A549 (cell line): ENCODE data around the gene PPIL4. TPM values are rescaled to one million over a fixed set of nuclear protein-coding genes. Genes with fewer than 3 reads are reported as not detected.
A peak's percentile ranks its signal among the peaks of the same experiment; 100 is the strongest.

Experiments
- ATAC-seq, 2 experiments: fragments of 200-7000 bp in 1 of 2; fragments of >200 bp in 1 of 2; cut with Nextera tagmentation in 1 of 2; cut with Tn5 transposase in 1 of 2; 3 replicates each; pipeline versions ENCODE4 v1.8.0 to v1.9.1; 2018 to 2020; ENCODE audit warnings: mild to moderate bottlenecking in 1 of 2, moderate library complexity in 1 of 2
- CTCF ChIA-PET: fragments of 300-600 bp; sonication (Branson Sonifier 250); formaldehyde crosslinking; extraction: SDS; loops from one replicate; lab custom pipeline; 2021; ENCODE audit warnings: antibody characterized with exemption, inconsistent platforms; lab: Yijun Ruan, JAX
- POLR2A ChIA-PET: fragments of 350-600 bp; formaldehyde crosslinking; extraction: SDS; loops from one replicate; lab custom pipeline; 2021; ENCODE audit warnings: antibody characterized with exemption, inconsistent platforms; lab: Yijun Ruan, JAX
- DNase-seq, 2 experiments: peaks; one replicate each; pipeline versions ENCODE4 v3.0.0 to v3.0.0-alpha.2; 2011 to 2016; ENCODE audit warnings: low read depth in 1 of 2, low spot score in 1 of 2
- FAIRE-seq: peaks from 2 replicates; lab custom pipeline; 2011; peaks lifted over from hg19 to GRCh38; lab: Jason Lieb, UNC
- H3K27ac ChIP-seq, 2 experiments: fragments of >200 bp; sonication (Bioruptor Twin); formaldehyde crosslinking; 3 replicates each; pipeline ENCODE4 v1.5.1; 2016 to 2017
- H3K4me1 ChIP-seq: fragments of >200 bp; sonication (Bioruptor Twin); formaldehyde crosslinking; 3 replicates; pipeline ENCODE4 v1.6.1; 2016
- H3K4me2 ChIP-seq: fragments of >200 bp; sonication (Bioruptor Twin); formaldehyde crosslinking; 3 replicates; pipeline ENCODE4 v1.6.1; 2016
- H3K4me3 ChIP-seq: fragments of >200 bp; sonication (Bioruptor Twin); formaldehyde crosslinking; 3 replicates; pipeline ENCODE4 v1.5.1; 2016
- H3K9me3 ChIP-seq: fragments of >200 bp; sonication (Bioruptor Twin); formaldehyde crosslinking; 3 replicates; pipeline ENCODE4 v1.6.1; 2016
- CBX8 ChIP-seq: fragments of 200-600 bp; sonication (generic); IDR thresholded peaks from 2 replicates; pipeline ENCODE4 v1.6.1; 2016
- CEBPB ChIP-seq, 2 experiments: fragments of >200 bp in 1 of 2; sonication (Bioruptor Twin) in 1 of 2; formaldehyde crosslinking in 1 of 2; IDR thresholded peaks; 2 replicates each; pipeline ENCODE4 v1.6.1; 2012 to 2016
- ELK1 ChIP-seq: fragments of 150-350 bp; IDR thresholded peaks from 2 replicates; pipeline ENCODE4 v1.6.1; 2014; ENCODE audit warnings: low read depth, mild to moderate bottlenecking, low read length
- ESRRA ChIP-seq: fragments of 150-350 bp; IDR thresholded peaks from 2 replicates; pipeline ENCODE4 v1.6.1; 2014; ENCODE audit warnings: mild to moderate bottlenecking, low read length, borderline replicate concordance
- FOSB ChIP-seq: fragments of 250-450 bp; sonication (Bioruptor Pico); IDR thresholded peaks from 2 replicates; pipeline ENCODE4 v1.5.0; 2020; ENCODE audit warnings: mild to moderate bottlenecking, moderate library complexity
- HEYL ChIP-seq: fragments of 250-450 bp; sonication (Bioruptor Pico); IDR thresholded peaks from 2 replicates; pipeline ENCODE4 v1.8.0; 2021; ENCODE audit warnings: mild to moderate bottlenecking, moderate library complexity
- HOXB5 ChIP-seq: fragments of 250-450 bp; sonication (Bioruptor Pico); IDR thresholded peaks from 2 replicates; pipeline ENCODE4 v1.5.0; 2020; ENCODE audit warnings: mild to moderate bottlenecking, moderate library complexity
- JUN ChIP-seq, 2 experiments: fragments of >200 bp; sonication (Bioruptor Twin); formaldehyde crosslinking; IDR thresholded peaks; 2 replicates in 1 of 2; 3 replicates in 1 of 2; pipeline ENCODE4 v1.6.1; 2016 to 2017
- KDM5A ChIP-seq: fragments of 200-600 bp; sonication (generic); IDR thresholded peaks from 2 replicates; pipeline ENCODE4 v1.6.1; 2016; ENCODE audit warnings: antibody characterized with exemption, mild to moderate bottlenecking
- MAFK ChIP-seq: fragments of 450-650 bp; IDR thresholded peaks from 2 replicates; pipeline ENCODE4 v1.6.1; 2014; ENCODE audit not compliant: partially characterized antibody
- MAZ ChIP-seq: fragments of 150-350 bp; IDR thresholded peaks from 2 replicates; pipeline ENCODE4 v1.6.1; 2014; ENCODE audit warnings: antibody characterized with exemption, low read depth, low read length, borderline replicate concordance
- MYC ChIP-seq: IDR thresholded peaks from 2 replicates; pipeline ENCODE4 v1.6.1; 2012; ENCODE audit warnings: mild to moderate bottlenecking, inconsistent platforms, low read length, improper control_type of control experiment, borderline replicate concordance
- NR3C1 ChIP-seq: fragments of >200 bp; sonication (Bioruptor Twin); formaldehyde crosslinking; IDR thresholded peaks from 3 replicates; pipeline ENCODE4 v1.6.1; 2017
- POLR2A ChIP-seq: IDR thresholded peaks from 2 replicates; pipeline ENCODE4 v1.6.1; 2012; ENCODE audit warnings: mild to moderate bottlenecking, low read length
- RAD21 ChIP-seq, 2 experiments: fragments of >200 bp in 1 of 2; sonication (Bioruptor Twin) in 1 of 2; formaldehyde crosslinking in 1 of 2; IDR thresholded peaks in 1 of 2; conservative IDR thresholded peaks in 1 of 2; 2 replicates in 1 of 2; 3 replicates in 1 of 2; pipeline ENCODE4 v1.6.1; 2012 to 2018; ENCODE audit warnings: inconsistent platforms in 1 of 2
- REST ChIP-seq: fragments of 200-600 bp; sonication (generic); IDR thresholded peaks from 2 replicates; pipeline ENCODE4 v1.6.1; 2016; ENCODE audit warnings: antibody characterized with exemption, mild to moderate bottlenecking, moderate library complexity
- ZC3H11A ChIP-seq: fragments of 450-650 bp; IDR thresholded peaks from 2 replicates; pipeline ENCODE4 v1.6.1; 2014; ENCODE audit warnings: antibody characterized with exemption, mild to moderate bottlenecking
- ZNF302 ChIP-seq: fragments of 250-450 bp; sonication (Bioruptor Pico); IDR thresholded peaks from 2 replicates; pipeline ENCODE4 v1.9.0; 2021; ENCODE audit warnings: inconsistent platforms, mild to moderate bottlenecking, moderate library complexity
- WGBS: methylation state at CpG from one replicate; pipeline ENCODE4 v1.1.6; 2017; ENCODE audit errors: missing lambda C conversion rate; 5-methylcytosine and 5-hydroxymethylcytosine counted together
- polyA plus RNA-seq, 4 experiments: library from polyadenylated mRNA; depleted of rRNA in 3 of 4; stranded (reverse); fragments of >200 nt; fragmentation: RNase III in 1 of 4; extraction: RNeasy Plus Mini Kit Qiagen cat#74134 plus additional on column Dnase treatment in 1 of 4; gene quantifications; 2 replicates in 3 of 4; 3 replicates in 1 of 4; pipeline ENCODE4 v1.2.3, GENCODE V29; 2011 to 2017
- TF ChIP-seq, protein P1 (sequence below): fragments of 250-450 bp; sonication (Bioruptor Pico); IDR thresholded peaks from 2 replicates; pipeline ENCODE4 v1.5.0; 2020; ENCODE audit warnings: low read depth, mild to moderate bottlenecking, moderate library complexity
- TF ChIP-seq, protein P2 (sequence below): IDR thresholded peaks from 2 replicates; pipeline ENCODE4 v1.6.1; 2012
- TF ChIP-seq, protein P3 (sequence below): fragments of >200 bp; sonication (Bioruptor Twin); formaldehyde crosslinking; IDR thresholded peaks from 2 replicates; pipeline ENCODE4 v1.6.1; 2016
- TF ChIP-seq, protein P4 (sequence below): fragments of >200 bp; sonication (Bioruptor Twin); formaldehyde crosslinking; IDR thresholded peaks from 3 replicates; pipeline ENCODE4 v1.6.1; 2016

The PPIL4 gene
- polyA plus RNA-seq, 2 of the 4 experiments (the other 2 are of a cell fraction) = 12.1 to 17.2 TPM

DNA sequence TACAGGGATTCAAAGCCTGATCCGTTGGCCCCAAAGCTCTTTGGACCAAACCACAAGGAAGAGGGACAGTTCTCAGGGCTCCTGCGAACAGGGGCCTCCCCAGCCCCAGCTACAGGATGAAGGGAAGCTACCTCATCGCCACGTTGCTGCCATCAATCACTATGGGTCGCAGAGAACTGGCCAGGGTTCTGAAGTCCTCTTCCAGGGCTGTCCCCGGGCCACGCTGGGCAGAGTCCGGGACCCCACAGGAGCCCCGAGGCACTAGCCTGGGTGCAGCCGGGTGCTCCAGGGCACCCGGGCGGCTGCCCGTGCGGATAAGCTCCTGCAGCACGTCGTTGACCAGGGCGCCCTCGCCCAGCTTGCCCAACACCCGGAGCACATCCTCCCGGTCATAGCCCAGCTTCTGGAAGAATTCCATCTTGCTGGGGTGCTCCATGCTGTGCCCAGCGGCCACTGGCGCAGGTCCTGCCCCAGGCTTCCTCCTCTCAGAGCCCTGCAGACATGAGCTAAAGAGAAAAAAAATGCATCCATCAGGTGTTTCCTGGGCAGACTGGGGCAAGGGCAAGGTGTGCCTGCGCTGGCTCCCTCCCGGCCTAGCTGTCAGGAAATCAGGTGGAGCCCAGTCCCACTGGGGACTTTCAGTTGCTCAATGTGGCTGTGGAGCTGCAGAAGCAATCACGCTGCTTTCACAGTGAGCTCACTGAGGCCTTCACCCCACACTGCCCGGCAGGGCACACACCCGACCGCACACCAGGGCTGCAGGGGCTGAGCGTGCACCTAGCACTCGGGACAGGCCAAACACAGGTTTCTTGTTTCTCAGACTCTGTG, 71.5 kb downstream of the PPIL4 start:
- ChIA-PET POLR2A (no interaction called here), CTCF (interaction anchor here (1.0 to 2.2 kb wide), 3 partner anchors 15 to 446 kb away, joined by 3 to 8 read pairs (median 5); no protein-coding TSS in a partner anchor)
- WGBS = 87% methylated on average over 11 of the region's 30 CpGs
- TF ChIP-seq REST (peak; percentile 24; the same call in 1 of the 2 replicates), RAD21 (conservative IDR thresholded peaks at IDR 0.05 in 1 of 2, IDR thresholded peaks at IDR 0.05 in 1 of 2) (no peak), ESRRA (no peak)
- Histone ChIP-seq H3K9me3 (no peaks in the 10 kb centered on the region), H3K4me1 (peaks cover 10% of the 10 kb centered on the region; the same call in 2 of the 3 replicates), H3K27ac (no peak overlapping the region), H3K4me3 (no peak overlapping the region), H3K4me2 (no peak overlapping the region; the same call in 2 of the 3 replicates)
- ATAC-seq (peak; percentile 22 to 44; a peak in 1 of 6 replicates), FAIRE-seq (no peak), DNase-seq (no peak)

- peak; percentile 12 to 41 for DNase-seq
- no peak for TF ChIP-seq ZNF302
- no peak for TF ChIP-seq NR3C1
- no peak for TF ChIP-seq ELK1
- TF ChIP-seq KDM5A = no peak
- TF ChIP-seq, protein P1, sequence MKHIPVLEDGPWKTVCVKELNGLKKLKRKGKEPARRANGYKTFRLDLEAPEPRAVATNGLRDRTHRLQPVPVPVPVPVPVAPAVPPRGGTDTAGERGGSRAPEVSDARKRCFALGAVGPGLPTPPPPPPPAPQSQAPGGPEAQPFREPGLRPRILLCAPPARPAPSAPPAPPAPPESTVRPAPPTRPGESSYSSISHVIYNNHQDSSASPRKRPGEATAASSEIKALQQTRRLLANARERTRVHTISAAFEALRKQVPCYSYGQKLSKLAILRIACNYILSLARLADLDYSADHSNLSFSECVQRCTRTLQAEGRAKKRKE (CRISPR knock-in tag) = no peak
- no peak for TF ChIP-seq FOSB (CRISPR knock-in tag)
- TF ChIP-seq MAFK = no peak
- TF ChIP-seq ZC3H11A = no peak
- no peak for TF ChIP-seq HEYL (CRISPR knock-in tag)
- TF ChIP-seq, protein P2, sequence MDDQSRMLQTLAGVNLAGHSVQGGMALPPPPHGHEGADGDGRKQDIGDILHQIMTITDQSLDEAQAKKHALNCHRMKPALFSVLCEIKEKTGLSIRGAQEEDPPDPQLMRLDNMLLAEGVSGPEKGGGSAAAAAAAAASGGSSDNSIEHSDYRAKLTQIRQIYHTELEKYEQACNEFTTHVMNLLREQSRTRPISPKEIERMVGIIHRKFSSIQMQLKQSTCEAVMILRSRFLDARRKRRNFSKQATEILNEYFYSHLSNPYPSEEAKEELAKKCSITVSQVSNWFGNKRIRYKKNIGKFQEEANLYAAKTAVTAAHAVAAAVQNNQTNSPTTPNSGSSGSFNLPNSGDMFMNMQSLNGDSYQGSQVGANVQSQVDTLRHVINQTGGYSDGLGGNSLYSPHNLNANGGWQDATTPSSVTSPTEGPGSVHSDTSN = no peak
- no peak for TF ChIP-seq MAZ
- TF ChIP-seq CEBPB (IDR thresholded peaks at IDR 0.05) = no peak
- TF ChIP-seq ESRRA = no peak
- TF ChIP-seq MYC = no peak
- TF ChIP-seq HOXB5 (CRISPR knock-in tag) = no peak
- TF ChIP-seq POLR2A = no peak
- no peak for TF ChIP-seq JUN (IDR thresholded peaks at IDR 0.05)
- TF ChIP-seq, protein P3, sequence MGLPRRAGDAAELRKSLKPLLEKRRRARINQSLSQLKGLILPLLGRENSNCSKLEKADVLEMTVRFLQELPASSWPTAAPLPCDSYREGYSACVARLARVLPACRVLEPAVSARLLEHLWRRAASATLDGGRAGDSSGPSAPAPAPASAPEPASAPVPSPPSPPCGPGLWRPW = no peak
- no peak for TF ChIP-seq CBX8
- TF ChIP-seq, protein P4, sequence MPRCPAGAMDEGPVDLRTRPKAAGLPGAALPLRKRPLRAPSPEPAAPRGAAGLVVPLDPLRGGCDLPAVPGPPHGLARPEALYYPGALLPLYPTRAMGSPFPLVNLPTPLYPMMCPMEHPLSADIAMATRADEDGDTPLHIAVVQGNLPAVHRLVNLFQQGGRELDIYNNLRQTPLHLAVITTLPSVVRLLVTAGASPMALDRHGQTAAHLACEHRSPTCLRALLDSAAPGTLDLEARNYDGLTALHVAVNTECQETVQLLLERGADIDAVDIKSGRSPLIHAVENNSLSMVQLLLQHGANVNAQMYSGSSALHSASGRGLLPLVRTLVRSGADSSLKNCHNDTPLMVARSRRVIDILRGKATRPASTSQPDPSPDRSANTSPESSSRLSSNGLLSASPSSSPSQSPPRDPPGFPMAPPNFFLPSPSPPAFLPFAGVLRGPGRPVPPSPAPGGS = no peak
- Histone ChIP-seq H3K4me3 (no peak overlapping the region), H3K27ac (peak overlapping the region in 1 of 2 experiments; percentile 27; a peak in 2 of 6 replicates), H3K9me3 (no peaks in the 10 kb centered on the region), H3K4me2 (peak overlapping the region; percentile 54), H3K4me1 (peaks cover 10% of the 10 kb centered on the region; the same call in 2 of the 3 replicates)
- no peak for FAIRE-seq
- CTCF ChIA-PET = interaction anchor here (0.7 to 2.2 kb wide), 4 partner anchors 9 to 445 kb away, joined by 3 to 8 read pairs (median 3); no protein-coding TSS in a partner anchor
- POLR2A ChIA-PET = no interaction called here
- WGBS = 45% methylated on average over 10 of the region's 21 CpGs
- ATAC-seq = peak; percentile 84; a peak in 5 of 6 replicates
These were observed 72.5 kb downstream of the PPIL4 start for GRCh38 chr6:149473080-149474052.
